Stimulated activated CD4-positive, alpha-beta T cell treated with anti-CD3 and anti-CD28 coated beads, Interleukin-1b, Interleukin-23, amount 100 ng/mL, for 4 hours (primary cell): Measurements from ENCODE around the gene SPC25.
"Not testable (repeated sequence)": the region's sequence is repeated elsewhere in the genome, so short reads cannot be mapped to it uniquely, and the experiment has no call there.

Experiments used
- DNase-seq, 2 donors: peaks; one replicate each; pipeline ENCODE4 v3.0.0-alpha.2; 2020; ENCODE audit warnings: low read depth in 2 of 2

SPC25 gene

DNA sequence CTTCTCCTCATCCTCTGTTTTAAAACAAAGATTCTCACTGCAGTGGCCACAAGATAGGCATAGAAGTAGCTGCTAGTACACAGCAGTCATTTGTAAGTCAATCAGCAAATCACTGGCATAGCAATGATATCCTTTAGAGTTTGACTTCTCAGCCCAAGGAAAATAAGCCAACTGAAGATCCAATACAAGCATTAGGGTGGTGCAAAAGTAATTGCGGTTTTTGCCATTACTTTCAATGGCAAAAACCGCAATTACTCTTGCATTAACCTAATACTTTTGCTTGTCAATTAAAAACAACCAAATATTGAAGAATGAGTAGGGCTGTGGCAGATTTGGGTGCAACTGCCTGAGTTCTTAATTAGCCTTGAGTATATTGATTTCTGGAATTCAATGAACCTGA lies 13.7 kb upstream of the SPC25 start:
- no peak for DNase-seq

DNA sequence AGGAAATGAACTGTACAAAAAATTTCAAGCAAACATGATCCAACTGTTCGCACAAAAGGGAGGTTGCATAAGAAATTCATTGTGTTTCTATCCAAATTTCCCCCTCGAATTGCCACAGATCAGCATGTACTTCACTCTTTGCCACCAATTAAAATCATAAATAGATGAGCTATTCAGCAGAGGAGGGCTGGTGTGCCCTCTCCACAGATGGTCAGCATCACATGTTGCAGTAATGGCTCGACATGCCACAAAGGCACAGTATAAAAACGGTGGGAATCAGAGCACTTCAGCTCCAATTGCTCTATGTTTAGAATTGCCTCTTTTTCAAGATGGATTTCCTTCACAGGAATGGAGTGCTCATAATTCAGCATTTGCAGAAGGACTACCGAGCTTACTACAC lies 10.8 kb upstream of the SPC25 start, which contains the start of gene G6PC2:
Gene G6PC2, plus strand, starts transcription at position 289 of the 400 bp plus-strand sequence. Its CDS starts 41 bp downstream, at position 330.
- DNase-seq = no peak

DNA sequence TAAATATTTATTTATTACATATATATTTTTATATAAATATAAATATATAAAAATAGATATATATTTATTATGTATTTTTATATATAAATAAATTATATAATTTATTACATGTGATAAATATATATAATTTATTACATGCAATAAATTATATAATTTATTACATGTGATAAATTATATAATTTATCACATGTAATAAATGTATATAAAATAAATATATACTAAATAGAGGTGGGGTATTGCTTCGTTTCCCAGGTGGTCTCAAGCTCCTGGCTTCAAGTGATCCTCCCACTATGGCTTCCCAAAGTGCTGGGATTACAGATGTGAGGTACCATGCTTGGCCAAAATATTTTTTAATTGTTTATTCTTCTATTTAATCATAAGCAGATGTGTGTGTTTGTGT lies 7.2 kb upstream of the SPC25 start:
- no peak for DNase-seq

DNA sequence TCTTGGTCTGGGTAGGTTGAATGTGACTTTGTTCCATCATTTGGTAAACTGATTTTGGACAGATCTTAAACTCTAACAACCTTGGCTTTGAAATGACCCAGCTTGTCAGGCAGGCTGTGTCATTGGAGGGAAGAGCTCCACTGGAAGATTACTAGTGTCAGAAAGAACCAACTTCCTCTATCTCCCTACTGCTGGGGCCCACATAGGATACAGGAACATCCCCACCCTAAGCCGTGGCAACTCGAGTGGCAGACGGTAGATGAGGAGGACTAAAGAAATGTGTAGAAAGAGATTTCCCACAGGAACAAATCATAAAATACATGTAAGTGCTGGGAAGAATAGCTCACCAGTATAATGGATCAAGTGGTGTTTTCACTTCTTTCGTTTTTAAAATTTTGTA lies 6.6 kb upstream of the SPC25 start:
- no peak for DNase-seq

DNA sequence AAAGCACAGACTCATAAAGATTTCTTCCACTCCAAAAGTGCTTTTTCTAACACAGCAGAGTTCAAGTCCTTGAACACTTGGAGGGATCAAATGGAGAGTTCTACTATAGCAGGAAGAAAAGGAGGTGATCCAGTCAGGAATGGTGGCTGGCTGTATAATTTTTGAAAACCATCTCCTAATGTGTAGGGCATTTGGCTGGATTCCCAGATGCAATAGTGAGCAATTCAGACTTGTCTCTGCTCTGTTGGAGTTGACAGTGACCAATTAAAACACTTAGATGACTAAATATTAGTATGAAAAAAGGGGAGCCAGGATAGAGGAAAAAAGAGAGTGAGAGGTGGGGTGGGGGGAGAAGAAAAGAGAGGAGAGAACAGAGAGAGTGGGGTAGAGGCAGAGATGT lies 5.5 kb upstream of the SPC25 start:
- no peak for DNase-seq

DNA sequence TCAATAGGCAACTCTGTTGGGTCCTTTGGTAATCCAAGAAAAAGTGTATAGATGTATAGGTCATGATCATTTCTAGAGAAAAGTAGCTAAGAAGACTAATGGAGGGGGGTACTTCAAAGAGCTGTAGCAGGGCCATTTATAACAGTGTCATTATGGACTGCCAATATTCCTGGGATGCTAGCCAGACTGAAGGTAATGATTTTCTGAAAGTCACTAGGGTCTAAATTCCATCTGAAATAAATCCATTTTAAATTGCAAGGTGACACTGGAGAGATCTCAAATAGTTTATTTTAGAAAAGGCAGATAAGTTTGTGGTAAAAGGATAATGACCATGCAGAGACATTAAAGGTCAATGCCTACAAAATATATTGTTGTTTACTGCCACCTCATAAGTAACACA lies 4.5 kb upstream of the SPC25 start:
- DNase-seq = no peak

DNA sequence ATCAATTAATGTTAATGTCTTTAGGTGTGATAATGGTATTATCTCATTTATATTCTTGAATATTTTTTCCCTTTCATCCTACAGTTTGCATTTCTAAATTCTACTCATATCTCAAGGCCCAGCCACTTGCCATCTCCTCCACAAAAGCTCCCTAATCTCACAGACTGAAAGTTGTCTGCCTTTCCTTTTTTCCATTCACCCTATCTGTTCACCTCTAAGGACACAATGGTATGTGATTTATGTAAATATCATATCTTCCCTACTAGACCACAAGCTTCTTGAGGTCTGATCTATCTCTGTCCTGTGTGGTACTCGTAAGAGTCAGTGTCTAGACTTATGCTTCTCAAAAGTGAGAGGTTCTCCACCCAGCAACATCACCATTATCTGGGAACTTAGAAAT lies 3.9 kb upstream of the SPC25 start:
- no peak for DNase-seq

DNA sequence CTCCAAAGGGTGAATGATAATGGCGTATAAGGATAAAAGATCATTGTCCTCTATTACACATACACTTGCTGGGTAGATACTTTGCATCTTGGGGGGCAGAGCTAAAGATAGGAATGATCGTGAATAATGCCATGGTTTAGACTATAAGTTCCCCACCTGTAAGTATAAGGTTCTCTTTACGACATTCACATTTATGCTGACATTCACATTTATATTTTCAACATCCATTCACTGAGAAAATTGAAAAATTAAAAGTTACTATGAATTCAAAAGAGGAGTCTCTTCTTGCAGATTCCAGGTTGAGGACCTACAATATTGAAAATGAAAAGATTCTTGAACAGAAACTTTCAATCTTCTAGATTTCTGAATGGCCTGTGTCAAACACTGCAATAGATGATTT lies 2.1 kb upstream of the SPC25 start:
- DNase-seq = no peak

DNA sequence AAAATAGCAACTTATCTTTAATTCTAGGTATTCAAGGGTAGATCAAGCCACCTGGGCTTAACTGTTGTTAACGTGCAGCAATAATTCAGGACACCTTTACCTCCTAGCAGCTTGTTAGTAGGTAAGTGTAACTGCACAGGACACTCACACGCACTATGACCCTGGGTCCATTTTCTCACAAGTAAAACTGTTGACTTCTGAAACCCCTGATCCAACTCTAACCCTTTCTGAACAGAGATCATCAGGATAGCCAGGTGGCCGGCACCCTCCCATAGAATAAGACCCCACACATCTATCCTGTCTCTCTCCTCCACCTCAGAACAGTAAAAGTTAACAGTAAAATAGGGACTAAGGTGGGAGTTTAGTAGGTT lies 610 bp downstream of the SPC25 start:
- DNase-seq = no peak

DNA sequence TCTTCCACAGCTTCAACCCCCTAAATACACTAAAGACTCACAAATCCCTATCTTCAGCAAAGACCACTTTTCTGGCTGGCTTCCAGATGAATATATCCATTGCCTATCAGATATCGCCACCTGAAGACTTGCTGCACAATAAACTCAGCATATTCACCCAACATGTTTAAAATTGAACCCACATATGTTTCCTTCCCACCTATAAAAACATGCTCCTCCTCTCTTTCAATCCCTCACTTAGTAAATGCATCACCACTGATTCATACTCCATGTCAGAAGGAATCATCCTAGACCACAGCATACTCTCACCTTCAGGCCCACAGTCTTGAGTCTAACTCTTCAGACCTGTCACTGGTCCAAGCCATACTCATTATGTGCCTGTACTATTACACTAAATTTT lies 5.3 kb downstream of the SPC25 start:
- no peak for DNase-seq

DNA sequence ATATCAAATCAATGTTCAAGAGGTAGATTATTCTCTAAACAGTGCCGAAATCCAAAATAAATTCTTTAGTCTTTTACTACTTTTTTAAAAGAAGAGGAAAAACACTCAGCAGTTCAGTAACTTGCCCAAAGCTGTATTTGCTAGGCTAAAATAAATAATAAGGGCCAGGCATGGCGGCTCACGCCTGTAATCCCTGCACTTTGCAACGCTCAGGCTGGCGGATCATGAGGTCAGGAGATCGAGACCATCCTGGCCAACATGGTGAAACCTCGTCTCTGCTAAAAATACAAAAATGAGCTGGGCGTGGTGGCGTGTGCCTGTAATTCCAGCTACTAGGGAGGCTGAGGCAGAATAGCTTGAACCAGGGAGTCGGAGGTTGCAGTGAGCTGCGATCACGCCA lies 8.1 kb downstream of the SPC25 start:
- not testable (repeated sequence) for DNase-seq

DNA sequence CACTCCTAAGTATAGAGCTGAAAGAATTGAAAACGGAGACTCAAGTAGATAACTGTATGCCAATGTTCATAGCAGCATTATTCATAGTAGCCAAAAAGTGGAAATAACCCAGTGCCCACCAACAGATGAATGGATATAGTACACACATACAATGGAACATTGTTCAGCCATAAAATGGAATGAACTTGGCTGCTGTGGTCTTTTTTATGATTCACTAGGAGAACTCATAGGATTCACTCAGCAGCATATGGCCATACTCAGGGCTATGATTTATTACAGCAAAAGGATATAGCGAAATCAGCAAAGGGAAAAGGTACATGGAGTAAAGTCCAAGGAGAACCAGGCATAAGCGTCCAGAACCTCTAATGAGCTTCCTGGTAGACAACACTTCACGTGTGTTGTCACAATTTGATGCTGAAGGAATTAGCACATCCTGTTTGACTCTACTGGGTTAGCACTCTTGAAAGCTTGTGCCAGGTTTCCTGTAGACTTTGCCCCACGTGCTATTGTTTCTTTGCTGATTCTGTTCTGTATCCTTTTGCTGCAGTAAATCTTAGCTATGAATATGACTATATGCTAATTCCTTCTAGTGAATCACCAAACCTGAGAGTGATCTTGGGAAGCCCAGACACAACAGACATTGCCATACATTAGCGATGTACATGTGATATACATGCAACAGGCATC lies 15.7 kb downstream of the SPC25 start:
- DNase-seq = no peak

DNA sequence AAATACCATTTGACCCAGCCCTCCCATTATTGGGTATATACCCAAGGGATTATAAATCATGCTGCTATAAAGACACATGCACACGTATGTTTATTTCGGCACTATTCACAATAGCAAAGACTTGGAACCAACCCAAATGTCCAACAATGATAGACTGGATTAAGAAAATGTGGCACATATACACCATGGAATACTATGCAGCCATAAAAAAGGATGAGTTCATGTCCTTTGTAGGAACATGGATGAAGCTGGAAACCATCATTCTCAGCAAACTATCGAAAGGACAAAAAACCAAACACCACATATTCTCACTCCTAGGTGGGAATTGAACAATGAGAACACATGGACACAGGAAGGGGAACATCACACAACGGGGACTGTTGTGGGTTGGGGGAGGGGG lies 19.4 kb downstream of the SPC25 start:
- DNase-seq = not testable (repeated sequence)

DNA sequence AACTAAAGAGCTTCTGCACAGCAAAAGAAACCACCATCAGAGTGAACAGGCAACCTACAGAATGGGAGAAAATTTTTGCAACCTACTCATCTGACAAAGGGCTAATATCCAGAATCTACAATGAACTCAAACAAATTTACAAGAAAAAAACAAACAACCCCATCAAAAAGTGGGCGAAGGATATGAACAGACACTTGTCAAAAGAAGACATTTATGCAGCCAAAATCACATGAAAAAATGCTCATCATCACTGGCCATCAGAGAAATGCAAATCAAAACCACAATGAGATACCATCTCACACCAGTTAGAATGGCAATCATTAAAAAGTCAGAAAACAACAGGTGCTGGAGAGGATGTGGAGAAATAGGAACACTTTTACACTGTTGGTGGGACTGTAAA lies 19.9 kb downstream of the SPC25 start:
- DNase-seq = not testable (repeated sequence)

DNA sequence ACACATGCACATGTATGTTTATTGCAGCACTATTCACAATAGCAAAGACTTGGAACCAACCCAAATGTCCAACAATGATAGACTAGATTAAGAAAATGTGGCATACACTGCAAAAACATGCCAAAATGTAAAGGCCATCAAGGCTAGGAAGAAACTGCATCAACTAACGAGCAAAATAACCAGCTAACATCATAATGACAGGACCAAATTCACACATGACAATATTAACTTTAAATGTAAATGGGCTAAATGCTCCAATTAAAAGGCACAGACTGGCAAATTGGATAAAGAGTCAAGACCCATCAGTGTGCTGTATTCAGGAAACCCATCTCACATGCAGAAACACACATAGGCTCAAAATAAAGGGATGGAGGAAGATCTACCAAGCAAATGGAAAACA lies 23.1 kb downstream of the SPC25 start:
- DNase-seq = not testable (repeated sequence)

DNA sequence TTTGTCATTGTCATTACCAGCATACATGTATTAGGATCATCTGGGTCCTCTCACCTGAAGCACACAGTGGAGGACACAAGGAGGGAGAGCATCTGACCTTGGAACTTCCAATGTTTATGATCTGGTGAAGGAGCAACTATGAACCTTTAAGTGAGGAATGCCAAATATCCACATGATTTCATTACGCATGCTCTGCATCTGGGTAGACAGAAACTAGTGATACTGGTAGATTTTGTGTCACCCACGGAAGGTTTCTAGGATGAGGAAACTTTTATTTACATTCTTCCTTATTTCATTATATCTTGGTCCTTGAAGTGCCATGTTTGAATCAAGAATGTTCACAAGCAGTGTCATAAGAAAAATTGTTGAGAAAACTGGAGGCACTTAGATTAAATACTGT lies 32.1 kb downstream of the SPC25 start:
- no peak for DNase-seq

DNA sequence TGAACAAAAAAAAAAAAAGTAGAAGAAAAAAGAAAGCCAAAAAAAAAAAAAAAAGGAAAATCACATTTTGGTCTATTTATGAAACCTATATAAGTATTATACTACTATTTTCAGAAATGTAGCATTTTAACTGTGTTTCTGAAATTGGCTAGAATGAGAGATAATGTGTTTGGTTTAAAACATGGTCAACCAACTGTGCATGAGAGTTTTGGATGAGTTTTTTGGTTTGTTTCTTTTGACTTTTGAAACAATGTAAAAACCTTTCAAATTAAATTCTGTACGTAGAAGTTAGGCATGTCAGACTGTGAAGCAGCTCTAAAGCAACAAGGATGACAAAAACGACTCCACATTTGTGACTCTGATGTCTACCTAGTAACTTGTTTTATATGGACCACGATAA lies 34.6 kb downstream of the SPC25 start:
- no peak for DNase-seq

DNA sequence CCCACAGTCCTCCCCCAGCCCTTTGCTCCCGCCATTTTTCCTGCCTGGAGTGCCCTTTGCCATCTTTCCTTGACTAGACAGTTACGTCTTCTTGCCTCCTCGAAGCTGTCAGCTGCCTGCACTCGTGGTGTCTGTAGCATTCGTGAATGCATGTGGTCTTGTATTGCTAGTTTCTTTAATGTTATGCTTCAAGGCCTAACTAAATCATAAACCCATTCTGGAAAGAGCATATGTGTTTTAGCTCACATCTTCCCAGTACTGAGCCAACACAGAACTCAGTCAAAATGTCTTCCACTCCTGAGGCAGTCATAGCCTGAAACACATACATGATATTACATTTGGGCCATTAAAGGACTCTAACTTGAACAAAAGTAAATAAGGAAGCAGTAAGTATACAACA lies 35.6 kb downstream of the SPC25 start:
- DNase-seq = no peak

DNA sequence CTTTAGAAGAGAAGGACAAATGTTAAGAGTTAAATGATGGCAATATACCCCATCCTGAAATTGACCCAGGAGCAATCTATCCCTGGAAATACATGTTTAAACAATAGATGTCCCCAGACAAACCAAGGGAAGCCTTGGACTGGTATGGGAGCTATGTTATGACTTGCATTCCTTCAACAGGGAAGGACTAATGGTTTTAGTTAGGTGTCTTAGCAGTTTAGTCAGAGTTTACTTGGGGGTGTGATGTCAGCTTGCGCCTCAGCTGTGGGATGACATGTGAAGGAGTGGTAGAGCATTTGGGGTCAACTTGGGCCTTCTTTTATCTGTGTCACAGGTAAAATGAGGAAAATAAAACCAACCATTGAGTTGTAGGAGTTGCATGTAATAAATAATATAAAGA lies 36.8 kb downstream of the SPC25 start:
- DNase-seq = no peak

DNA sequence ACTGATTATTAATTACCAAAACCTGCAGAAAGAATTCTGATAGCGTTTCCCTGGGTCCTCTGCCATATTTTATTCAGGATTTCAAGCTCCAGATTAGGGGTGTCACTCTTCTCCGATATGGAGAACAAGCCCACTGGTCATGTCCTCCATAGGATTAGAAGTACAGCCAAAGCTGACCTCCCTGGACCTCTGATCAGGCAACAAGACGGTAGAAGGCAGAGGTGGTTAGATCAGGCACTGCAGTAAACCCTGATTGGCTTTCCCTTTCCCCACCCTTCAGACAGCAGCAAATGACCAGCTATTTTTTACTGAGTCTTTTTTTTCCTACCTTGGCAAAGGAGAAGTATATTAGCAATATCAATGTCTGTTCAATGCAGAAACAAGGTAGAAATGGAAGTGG lies 37.7 kb downstream of the SPC25 start:
- DNase-seq = no peak

DNA sequence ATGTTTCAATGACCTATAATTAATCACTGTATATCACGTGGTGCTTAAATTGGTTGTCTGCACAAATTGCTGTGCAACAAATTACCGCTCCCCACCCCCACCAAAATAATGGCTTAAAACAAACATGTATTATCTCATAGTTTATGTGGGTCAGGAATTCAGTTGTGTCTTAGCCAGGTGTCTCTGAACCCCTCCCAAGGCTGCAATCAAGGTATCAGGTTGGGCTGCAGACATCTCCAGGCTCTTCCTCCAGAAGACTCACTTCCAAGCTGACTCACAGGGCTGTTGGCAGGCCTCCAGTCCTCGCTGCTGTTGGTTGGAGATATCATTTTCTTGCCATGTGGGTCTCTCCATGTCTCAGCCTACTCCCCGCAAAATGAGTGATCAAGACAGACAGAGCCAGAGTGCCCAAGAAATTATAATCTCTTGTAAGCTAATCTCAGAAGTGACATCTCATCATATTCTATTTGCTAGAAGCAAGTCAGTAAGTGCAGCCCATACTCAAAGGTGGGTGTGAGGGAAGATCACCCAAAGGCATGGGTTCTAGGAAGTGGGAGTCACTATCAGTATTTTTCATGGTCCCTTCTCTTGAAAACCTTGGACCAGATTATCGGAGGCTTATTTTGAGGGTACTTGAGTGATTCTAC lies 38.4 kb downstream of the SPC25 start:
- no peak for DNase-seq

DNA sequence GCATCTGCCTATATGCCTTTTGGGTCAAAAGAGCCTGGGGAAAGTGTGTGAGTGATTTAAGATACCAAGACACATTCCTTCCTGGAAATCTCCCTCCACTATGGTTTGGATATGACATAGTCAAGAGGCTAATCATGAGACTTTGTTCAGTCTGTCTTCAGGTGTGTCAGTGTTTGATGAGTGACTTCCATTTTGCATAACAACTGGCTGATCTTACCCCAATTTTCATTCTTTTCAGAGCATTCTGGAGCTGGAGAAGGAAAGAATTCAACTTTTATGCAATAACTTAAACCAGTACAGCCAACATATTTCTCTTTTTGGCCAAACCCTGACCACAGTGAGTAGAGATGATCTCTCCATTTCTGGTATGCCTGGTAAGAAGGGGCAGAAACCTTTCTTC lies 39.4 kb downstream of the SPC25 start:
- no peak for DNase-seq

DNA sequence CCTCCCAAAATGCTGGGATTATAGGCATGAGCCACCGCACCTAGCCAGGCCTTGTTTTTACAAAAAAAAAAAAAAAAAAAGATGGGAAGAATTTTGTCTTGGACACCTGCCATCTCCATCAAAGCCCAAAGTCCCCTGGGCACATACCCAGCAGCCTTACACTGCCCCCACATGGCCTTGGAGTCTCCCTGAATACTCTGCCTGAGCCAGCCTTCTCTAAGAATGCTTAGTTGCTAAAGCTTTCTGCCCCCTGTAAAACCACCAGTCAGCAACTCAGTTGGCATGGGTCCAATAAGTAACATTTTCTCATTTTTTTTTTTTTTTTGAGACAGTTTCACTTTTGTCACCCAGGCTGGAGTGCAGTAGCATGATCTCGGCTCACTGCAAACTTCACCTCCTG lies 40.6 kb downstream of the SPC25 start:
- no peak for DNase-seq

DNA sequence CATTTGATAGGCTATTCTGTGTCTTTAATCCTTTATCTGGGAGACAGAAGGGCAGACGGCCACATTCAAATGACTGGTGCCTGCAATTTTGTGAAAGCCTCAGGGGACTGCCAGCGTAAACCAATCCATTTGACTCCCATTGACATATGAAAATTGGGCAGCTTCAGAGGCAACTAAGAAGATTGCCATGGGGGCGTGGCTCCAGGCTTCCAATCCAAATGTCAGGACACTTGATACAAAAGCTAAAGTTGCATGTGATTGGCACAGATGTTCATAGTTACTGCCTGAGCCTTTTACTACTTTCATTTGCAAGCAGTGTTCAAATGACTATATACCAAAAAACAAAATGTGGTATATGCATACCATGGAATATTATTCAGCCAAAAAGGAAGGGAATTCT lies 42.0 kb downstream of the SPC25 start:
- no peak for DNase-seq
